Neuron (in vitro differentiated cells): ENCODE results near the gene GTPBP4.
A peak's percentile ranks its signal among the peaks of the same experiment; 100 is the strongest.

ENCODE experiments used
- H2AFZ ChIP-seq: one replicate; pipeline ENCODE4 v1.6.1; 2013; ENCODE audit warnings: low read depth, mild to moderate bottlenecking, inconsistent platforms, low read length, moderate library complexity
- H3K27me3 ChIP-seq: one replicate; pipeline ENCODE4 v1.6.1; 2013; ENCODE audit warnings: low read length; ENCODE audit not compliant: insufficient read depth
- H3K36me3 ChIP-seq: one replicate; pipeline ENCODE4 v1.6.1; 2013; ENCODE audit warnings: low read length; ENCODE audit not compliant: insufficient read depth
- H3K4me1 ChIP-seq: one replicate; pipeline ENCODE4 v1.6.1; 2013; ENCODE audit warnings: low read length; ENCODE audit not compliant: insufficient read depth
- H3K4me3 ChIP-seq: 2 replicates; pipeline ENCODE4 v1.5.1; 2013; ENCODE audit warnings: mild to moderate bottlenecking, low read length, moderate library complexity
- H3K9me3 ChIP-seq: one replicate; pipeline ENCODE4 v1.6.1; 2013; ENCODE audit warnings: low read length

Gene GTPBP4

GRCh38 chr10:986881-987619, 1.2 kb upstream of the GTPBP4 start:
- Histone ChIP-seq H3K9me3 (no peaks in the 10 kb centered on the region), H2AFZ (peak overlapping the region; percentile 55), H3K36me3 (peaks cover 3% of the 10 kb centered on the region), H3K27me3 (no peaks in the 10 kb centered on the region), H3K4me1 (peaks cover 17% of the 10 kb centered on the region), H3K4me3 (peak overlapping the region; percentile 99)

GRCh38 chr10:987620-987869, 689 bp upstream of the GTPBP4 start:
- Histone ChIP-seq H3K9me3 (no peaks in the 10 kb centered on the region), H2AFZ (peak overlapping the region; percentile 55), H3K4me1 (peaks cover 17% of the 10 kb centered on the region), H3K4me3 (peak overlapping the region; percentile 99), H3K27me3 (no peaks in the 10 kb centered on the region), H3K36me3 (peaks cover 6% of the 10 kb centered on the region)

- H2AFZ ChIP-seq: peak overlapping the region; percentile 24
- peaks cover 17% of the 10 kb centered on the region for H3K4me1 ChIP-seq
- H3K36me3 ChIP-seq: peaks cover 18% of the 10 kb centered on the region
- H3K27me3 ChIP-seq: no peaks in the 10 kb centered on the region
- H3K9me3 ChIP-seq: no peaks in the 10 kb centered on the region
- peak overlapping the region; percentile 99 for H3K4me3 ChIP-seq
Observed at GRCh38 chr10:988667-989545, 672 bp downstream of the GTPBP4 start.

- H3K27me3 ChIP-seq: no peaks in the 10 kb centered on the region
- peaks cover 17% of the 10 kb centered on the region for H3K4me1 ChIP-seq
- no peak overlapping the region for H2AFZ ChIP-seq
- H3K9me3 ChIP-seq: no peaks in the 10 kb centered on the region
- peaks cover 32% of the 10 kb centered on the region for H3K36me3 ChIP-seq
- H3K4me3 ChIP-seq: no peak overlapping the region
Observed at GRCh38 chr10:990808-991207, 2.6 kb downstream of the GTPBP4 start.

- H3K9me3 ChIP-seq: no peaks in the 10 kb centered on the region
- H3K36me3 ChIP-seq: peaks cover 48% of the 10 kb centered on the region
- H3K4me3 ChIP-seq: no peak overlapping the region
- no peak overlapping the region for H2AFZ ChIP-seq
- H3K4me1 ChIP-seq: peaks cover 11% of the 10 kb centered on the region
- H3K27me3 ChIP-seq: no peaks in the 10 kb centered on the region
Observed at GRCh38 chr10:992467-992866, 4.2 kb downstream of the GTPBP4 start.

GRCh38 chr10:992871-993270, 4.6 kb downstream of the GTPBP4 start:
- Histone ChIP-seq H3K27me3 (no peaks in the 10 kb centered on the region), H3K36me3 (peaks cover 52% of the 10 kb centered on the region), H3K4me1 (peaks cover 9% of the 10 kb centered on the region), H3K4me3 (no peak overlapping the region), H3K9me3 (no peaks in the 10 kb centered on the region), H2AFZ (no peak overlapping the region)

GRCh38 chr10:994836-995558, 6.8 kb downstream of the GTPBP4 start:
- Histone ChIP-seq H3K4me3 (no peak overlapping the region), H3K36me3 (peaks cover 71% of the 10 kb centered on the region), H3K27me3 (no peaks in the 10 kb centered on the region), H2AFZ (no peak overlapping the region), H3K9me3 (no peaks in the 10 kb centered on the region), H3K4me1 (no peaks in the 10 kb centered on the region)

- no peak overlapping the region for H2AFZ ChIP-seq
- H3K4me1 ChIP-seq: no peaks in the 10 kb centered on the region
- H3K9me3 ChIP-seq: peaks cover 2% of the 10 kb centered on the region
- H3K36me3 ChIP-seq: peaks cover 75% of the 10 kb centered on the region
- no peaks in the 10 kb centered on the region for H3K27me3 ChIP-seq
- H3K4me3 ChIP-seq: no peak overlapping the region
Observed at GRCh38 chr10:995559-995926, 7.3 kb downstream of the GTPBP4 start.

GRCh38 chr10:996031-996430, 7.8 kb downstream of the GTPBP4 start:
- H3K27me3 ChIP-seq: no peaks in the 10 kb centered on the region
- peaks cover 4% of the 10 kb centered on the region for H3K9me3 ChIP-seq
- H3K4me3 ChIP-seq: no peak overlapping the region
- peaks cover 77% of the 10 kb centered on the region for H3K36me3 ChIP-seq
- H3K4me1 ChIP-seq: no peaks in the 10 kb centered on the region
- no peak overlapping the region for H2AFZ ChIP-seq

GRCh38 chr10:997266-998022, 9.2 kb downstream of the GTPBP4 start:
- H2AFZ ChIP-seq: no peak overlapping the region
- H3K9me3 ChIP-seq: peaks cover 15% of the 10 kb centered on the region
- no peak overlapping the region for H3K4me3 ChIP-seq
- no peaks in the 10 kb centered on the region for H3K27me3 ChIP-seq
- peaks cover 88% of the 10 kb centered on the region for H3K36me3 ChIP-seq
- H3K4me1 ChIP-seq: no peaks in the 10 kb centered on the region

GRCh38 chr10:1002425-1003006, 14.3 kb downstream of the GTPBP4 start:
- peaks cover 92% of the 10 kb centered on the region for H3K36me3 ChIP-seq
- H3K4me3 ChIP-seq: no peak overlapping the region
- H3K9me3 ChIP-seq: peaks cover 15% of the 10 kb centered on the region
- no peaks in the 10 kb centered on the region for H3K4me1 ChIP-seq
- no peaks in the 10 kb centered on the region for H3K27me3 ChIP-seq
- H2AFZ ChIP-seq: no peak overlapping the region

GRCh38 chr10:1003884-1004670, 15.8 kb downstream of the GTPBP4 start:
- H3K27me3 ChIP-seq: no peaks in the 10 kb centered on the region
- H2AFZ ChIP-seq: no peak overlapping the region
- peaks cover 15% of the 10 kb centered on the region for H3K9me3 ChIP-seq
- no peaks in the 10 kb centered on the region for H3K4me1 ChIP-seq
- H3K36me3 ChIP-seq: peaks cover 88% of the 10 kb centered on the region
- H3K4me3 ChIP-seq: no peak overlapping the region
